Measurements from ENCODE around the gene NUF2.

The NUF2 gene

GRCh38 chr1:163298365-163298764, 23.4 kb upstream of the NUF2 start:
- H3K36me3 ChIP-seq (ENCODE audit: control insufficient read depth, insufficient read depth, low read length), result no peaks in the 10 kb centered on the region; the same call in none of the 2 replicates
- DNase-seq (ENCODE audit: extremely low read depth, insufficient read length), result no peak
- H3K4me3 ChIP-seq (replicated peaks; ENCODE audit: low read depth, low read length), result no peak overlapping the region
- no peaks in the 10 kb centered on the region for H3K27me3 ChIP-seq (replicated peaks; ENCODE audit: control insufficient read depth, insufficient read depth, low read length)
- no peak for TF ChIP-seq CTCF (IDR thresholded peaks at IDR 0.05; ENCODE audit: insufficient read depth, low read length, poor library complexity, severe bottlenecking)

GRCh38 chr1:163300568-163300967, 21.2 kb upstream of the NUF2 start:
- Histone ChIP-seq H3K4me3 (replicated peaks; ENCODE audit: low read depth, low read length) (no peak overlapping the region), H3K36me3 (ENCODE audit: control insufficient read depth, insufficient read depth, low read length) (peaks cover 1% of the 10 kb centered on the region), H3K27me3 (replicated peaks; ENCODE audit: control insufficient read depth, insufficient read depth, low read length) (no peaks in the 10 kb centered on the region)
- no peak for DNase-seq (ENCODE audit: extremely low read depth, insufficient read length)
- TF ChIP-seq CTCF (IDR thresholded peaks at IDR 0.05; ENCODE audit: insufficient read depth, low read length, poor library complexity, severe bottlenecking), result no peak

DNA sequence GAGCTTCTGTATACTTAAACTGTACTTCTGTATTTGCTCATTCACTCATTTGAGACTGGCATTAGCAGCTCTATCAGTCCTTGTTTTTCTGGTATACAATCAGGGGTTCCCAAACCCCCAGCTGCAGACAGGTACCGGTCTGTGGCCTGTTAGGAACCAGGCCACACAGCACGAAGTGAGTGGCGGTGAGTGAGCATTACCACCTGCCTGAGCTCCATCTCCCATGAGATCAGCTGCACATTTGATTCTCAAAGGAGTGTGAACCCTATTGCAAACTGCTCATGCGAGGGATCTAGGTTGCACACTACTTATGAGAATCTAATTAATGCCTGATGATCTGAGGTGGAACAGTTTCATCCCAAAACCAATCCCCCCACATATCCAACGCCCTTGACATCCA, 18.2 kb upstream of the NUF2 start:
- Histone ChIP-seq H3K4me3 (replicated peaks; ENCODE audit: low read depth, low read length) (no peak overlapping the region), H3K36me3 (ENCODE audit: control insufficient read depth, insufficient read depth, low read length) (peaks cover 1% of the 10 kb centered on the region), H3K27me3 (replicated peaks; ENCODE audit: control insufficient read depth, insufficient read depth, low read length) (no peaks in the 10 kb centered on the region)
- TF ChIP-seq CTCF (IDR thresholded peaks at IDR 0.05; ENCODE audit: insufficient read depth, low read length, poor library complexity, severe bottlenecking), result no peak
- no peak for DNase-seq (ENCODE audit: extremely low read depth, insufficient read length)

DNA sequence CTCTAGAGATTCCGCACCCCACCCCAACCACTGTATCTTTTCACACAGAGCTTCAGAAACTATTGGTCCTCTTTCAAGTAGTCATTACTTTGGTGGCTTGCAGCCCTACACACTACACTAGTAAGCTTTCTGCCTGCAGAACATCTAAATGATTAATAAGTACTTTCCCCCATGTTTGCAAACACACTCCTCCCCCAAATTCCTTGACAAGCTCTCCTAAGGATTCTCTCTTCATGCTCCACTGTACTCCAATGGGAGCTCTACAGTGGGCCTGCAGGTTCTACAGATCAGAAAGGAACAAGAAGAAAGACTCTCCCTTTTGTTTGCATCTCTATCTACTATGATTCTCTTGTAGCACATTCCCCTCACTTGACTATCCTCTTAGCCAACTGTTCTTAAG, 16.3 kb upstream of the NUF2 start:
- no peak for TF ChIP-seq CTCF (IDR thresholded peaks at IDR 0.05; ENCODE audit: insufficient read depth, low read length, poor library complexity, severe bottlenecking)
- peaks cover 1% of the 10 kb centered on the region for H3K36me3 ChIP-seq (ENCODE audit: control insufficient read depth, insufficient read depth, low read length)
- no peak for DNase-seq (ENCODE audit: extremely low read depth, insufficient read length)

DNA sequence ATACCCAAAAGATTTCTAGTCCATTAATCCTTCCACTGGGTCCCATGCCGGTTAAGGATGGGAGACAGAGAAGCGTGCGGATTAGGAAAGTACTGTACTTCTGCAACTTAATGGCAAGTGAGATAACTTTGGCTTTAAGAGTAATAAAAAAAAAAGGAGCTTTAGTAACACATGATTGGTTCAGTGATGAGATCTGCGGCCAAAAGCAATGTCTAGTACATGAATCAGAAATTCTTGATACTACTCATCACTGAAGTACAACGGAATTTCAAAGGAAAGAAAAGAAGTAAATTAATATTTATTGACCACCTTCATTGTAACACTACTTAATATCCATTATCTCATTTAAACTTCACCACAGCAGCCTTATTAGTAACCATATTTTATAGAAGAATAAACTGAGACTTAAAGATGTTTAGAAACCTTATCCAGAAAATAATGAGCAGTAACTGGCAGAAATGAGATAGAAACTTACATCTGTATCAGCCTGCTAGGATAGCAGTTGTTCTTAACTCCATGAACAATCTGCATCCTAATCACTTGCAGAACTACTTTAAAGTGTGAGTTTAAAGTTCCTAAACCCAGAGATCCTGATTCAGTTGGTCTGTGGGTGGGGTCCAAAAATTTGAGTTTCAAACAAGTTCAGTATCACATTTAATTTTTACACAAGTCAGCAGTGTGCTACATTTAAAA, 14.1 kb upstream of the NUF2 start:
- H3K36me3 ChIP-seq (ENCODE audit: control insufficient read depth, insufficient read depth, low read length), result 0 out of 2 replicates have a peak, but pooled peaks cover 1% of the 10 kb centered on the region
- no peak overlapping the region for H3K4me3 ChIP-seq (replicated peaks; ENCODE audit: low read depth, low read length)
- no peak for DNase-seq (ENCODE audit: extremely low read depth, insufficient read length)
- H3K27me3 ChIP-seq (replicated peaks; ENCODE audit: control insufficient read depth, insufficient read depth, low read length), result no peaks in the 10 kb centered on the region
- TF ChIP-seq CTCF (IDR thresholded peaks at IDR 0.05; ENCODE audit: insufficient read depth, low read length, poor library complexity, severe bottlenecking), result no peak

More for the DNA sequence above, 16.3 kb upstream of the NUF2 start:
- Histone ChIP-seq H3K4me3 (replicated peaks; ENCODE audit: low read depth, low read length) (no peak overlapping the region), H3K27me3 (replicated peaks; ENCODE audit: control insufficient read depth, insufficient read depth, low read length) (no peaks in the 10 kb centered on the region)

GRCh38 chr1:163308811-163309210, 12.9 kb upstream of the NUF2 start:
- 0 out of 2 replicates have a peak, but pooled peaks cover 1% of the 10 kb centered on the region for H3K36me3 ChIP-seq (ENCODE audit: control insufficient read depth, insufficient read depth, low read length)
- no peak for DNase-seq (ENCODE audit: extremely low read depth, insufficient read length)
- no peak for TF ChIP-seq CTCF (IDR thresholded peaks at IDR 0.05; ENCODE audit: insufficient read depth, low read length, poor library complexity, severe bottlenecking)

More at GRCh38 chr1:163308811-163309210, 12.9 kb upstream of the NUF2 start:
- no peak overlapping the region for H3K4me3 ChIP-seq (replicated peaks; ENCODE audit: low read depth, low read length)
- H3K27me3 ChIP-seq (replicated peaks; ENCODE audit: control insufficient read depth, insufficient read depth, low read length), result no peaks in the 10 kb centered on the region

Data from GM06990 (cell line).